HepG2 (cell line): Measurements from ENCODE around the gene ZFR. TPM values are rescaled to one million over a fixed set of nuclear protein-coding genes. Genes with fewer than 3 reads are reported as not detected.
A peak's percentile ranks its signal among the peaks of the same experiment; 100 is the strongest.

Source experiments
- BATF2 ChIP-seq: sonication (generic); formaldehyde crosslinking; IDR thresholded peaks from 2 replicates; pipeline ENCODE4 v1.8.0; 2022; ENCODE audit warnings: mild to moderate bottlenecking, missing genetic modification reagents, moderate library complexity
- BORCS8-MEF2B ChIP-seq: sonication (generic); formaldehyde crosslinking; IDR thresholded peaks from 2 replicates; pipeline ENCODE4 v1.8.0; 2022; ENCODE audit warnings: mild to moderate bottlenecking, missing genetic modification reagents
- CBFB ChIP-seq: sonication (generic); formaldehyde crosslinking; IDR thresholded peaks from 2 replicates; pipeline ENCODE4 v1.4.0; 2020; ENCODE audit warnings: missing genetic modification reagents
- CCDC6 ChIP-seq: sonication (generic); formaldehyde crosslinking; IDR thresholded peaks from 2 replicates; pipeline ENCODE4 v1.8.1; 2022; ENCODE audit warnings: mild to moderate bottlenecking, missing genetic modification reagents, moderate library complexity
- CHD4 ChIP-seq: fragments of 200-600 bp; sonication (generic); IDR thresholded peaks from 2 replicates; pipeline ENCODE4 v1.7.0; 2017; ENCODE audit warnings: mild to moderate bottlenecking, low read length, borderline replicate concordance
- FOXM1 ChIP-seq: sonication (generic); formaldehyde crosslinking; IDR thresholded peaks from 2 replicates; pipeline ENCODE4 v1.5.0; 2020; ENCODE audit warnings: missing genetic modification reagents
- KMT2B ChIP-seq: IDR thresholded peaks from 2 replicates; pipeline ENCODE4 v1.6.1; 2016; ENCODE audit warnings: missing genetic modification reagents, missing compliant biosample characterization
- NKX3-1 ChIP-seq: sonication (generic); formaldehyde crosslinking; IDR thresholded peaks from 2 replicates; pipeline ENCODE4 v1.5.0; 2020; ENCODE audit warnings: missing genetic modification reagents
- PRMT3 ChIP-seq: sonication (generic); formaldehyde crosslinking; IDR thresholded peaks from 2 replicates; pipeline ENCODE4 v1.8.1; 2022; ENCODE audit warnings: low read depth, mild to moderate bottlenecking, moderate library complexity, missing genetic modification reagents, borderline replicate concordance
- ZBTB1 ChIP-seq: sonication (generic); formaldehyde crosslinking; IDR thresholded peaks from 2 replicates; pipeline ENCODE4 v1.4.0; 2020; ENCODE audit warnings: missing genetic modification reagents, borderline replicate concordance
- ZBTB46 ChIP-seq: sonication (generic); formaldehyde crosslinking; IDR thresholded peaks from 2 replicates; pipeline ENCODE4 v1.4.0; 2020; ENCODE audit warnings: mild to moderate bottlenecking, missing genetic modification reagents, borderline replicate concordance
- ZNF230 ChIP-seq: sonication (generic); formaldehyde crosslinking; IDR thresholded peaks from 2 replicates; pipeline ENCODE4 v1.4.0; 2020; ENCODE audit warnings: mild to moderate bottlenecking, missing genetic modification reagents
- ZNF275 ChIP-seq: sonication (generic); formaldehyde crosslinking; IDR thresholded peaks from 2 replicates; pipeline ENCODE4 v1.8.0; 2022; ENCODE audit warnings: missing genetic modification reagents, mild to moderate bottlenecking, inconsistent platforms, borderline replicate concordance
- ZNF512B ChIP-seq: sonication (generic); formaldehyde crosslinking; IDR thresholded peaks from 2 replicates; pipeline ENCODE4 v1.5.1; 2020; ENCODE audit warnings: missing genetic modification reagents, mild to moderate bottlenecking, borderline replicate concordance
- ZNF552 ChIP-seq: sonication (generic); formaldehyde crosslinking; IDR thresholded peaks from 2 replicates; pipeline ENCODE4 v1.9.0; 2022; ENCODE audit warnings: missing genetic modification reagents, mild to moderate bottlenecking, borderline replicate concordance
- ZNF574 ChIP-seq: sonication (generic); formaldehyde crosslinking; IDR thresholded peaks from 2 replicates; pipeline ENCODE4 v1.4.0; 2020; ENCODE audit warnings: missing genetic modification reagents
- ZNF777 ChIP-seq: sonication (generic); formaldehyde crosslinking; IDR thresholded peaks from 2 replicates; pipeline ENCODE4 v1.4.0; 2020; ENCODE audit warnings: missing genetic modification reagents
- ZSCAN25 ChIP-seq: sonication (generic); formaldehyde crosslinking; IDR thresholded peaks from 2 replicates; pipeline ENCODE4 v1.8.0; 2022; ENCODE audit warnings: mild to moderate bottlenecking, missing genetic modification reagents
- polyA plus RNA-seq, 8 experiments: library from polyadenylated mRNA; depleted of rRNA in 3 of 8; stranded (reverse) in 7 of 8; unstranded in 1 of 8; fragments of >200 nt; fragmentation: Illumina TruSeq in 4 of 8; extraction: Trizol in 4 of 8; gene quantifications; 2 replicates each; pipeline versions ENCODE4 v1.2.1 to v1.2.3, GENCODE V29; 2011 to 2016; ENCODE audit warnings: low read depth in 4 of 8, missing spikeins in 1 of 8, mixed read lengths in 1 of 8; ENCODE audit not compliant: insufficient read depth in 1 of 8
- total RNA-seq, 5 experiments: library from RNA; depleted of rRNA; stranded (reverse); fragments of >200 nt; fragmentation: Illumina TruSeq; extraction: Trizol; gene quantifications; 2 replicates each; pipeline ENCODE4 v1.2.3, GENCODE V29; 2016; ENCODE audit warnings: low read depth in 1 of 5

ZFR gene
- total and polyA plus RNA-seq, 2 of the 13 experiments (the other 11 are each of a cell fraction or from before 2014, with no cell fraction given) = 89.0 to 92.8 TPM

GRCh38 chr5:32444431-32445286, at the start of gene ZFR (continued):
- no peak for TF ChIP-seq FOXM1 (CRISPR knock-in tag)
- TF ChIP-seq ZBTB1 = no peak
- 0 out of 2 replicates have a peak, but pooled peaks have one; percentile 16 for TF ChIP-seq PRMT3 (CRISPR knock-in tag)
- TF ChIP-seq ZNF275 = no peak
- no peak for TF ChIP-seq CHD4
- peak; percentile 91 for TF ChIP-seq ZNF777 (CRISPR knock-in tag)
- TF ChIP-seq ZNF512B (CRISPR knock-in tag) = no peak
- 0 out of 2 replicates have a peak, but pooled peaks have one; percentile 78 for TF ChIP-seq BATF2 (CRISPR knock-in tag)
- TF ChIP-seq NKX3-1 = peak; percentile 57; the same call in 1 of the 2 replicates
- no peak for TF ChIP-seq ZBTB46 (CRISPR knock-in tag)
- TF ChIP-seq ZSCAN25 = 0 out of 2 replicates have a peak, but pooled peaks have one; percentile 59
- TF ChIP-seq ZNF230 (CRISPR knock-in tag) = no peak
- TF ChIP-seq ZNF574 (CRISPR knock-in tag) = peak; percentile 86
- peak; percentile 94; the same call in 1 of the 2 replicates for TF ChIP-seq BORCS8-MEF2B (CRISPR knock-in tag)
- TF ChIP-seq CBFB (CRISPR knock-in tag) = peak; percentile 74
- TF ChIP-seq CCDC6 (CRISPR knock-in tag) = no peak; the same call in 1 of the 2 replicates
- no peak; the same call in 1 of the 2 replicates for TF ChIP-seq KMT2B
- peak; percentile 54; the same call in 1 of the 2 replicates for TF ChIP-seq ZNF552
